ENCODE data around the gene WLS.

DNA sequence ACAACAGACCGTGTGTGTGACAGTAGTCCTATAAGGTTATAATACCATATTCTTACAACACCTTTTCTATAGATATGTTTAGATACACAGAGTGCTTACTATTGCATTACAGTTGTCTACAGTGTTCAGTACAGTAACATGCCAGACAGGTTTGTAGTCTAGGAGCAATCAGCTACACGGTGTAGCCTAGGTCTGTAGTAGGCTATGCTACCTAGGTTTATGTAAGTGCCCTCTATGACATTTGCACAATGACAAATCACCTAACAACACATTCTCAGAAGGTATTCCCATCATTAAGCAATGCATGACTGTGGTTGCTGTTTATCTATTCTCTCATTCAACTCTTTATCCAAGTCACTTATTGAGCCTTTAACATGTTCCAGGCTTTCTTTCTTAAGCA, 1.8 kb upstream of the WLS start:
- TF ChIP-seq BHLHE40 (IDR thresholded peaks at IDR 0.05; ENCODE audit: borderline replicate concordance) (no peak), FOXA1 (IDR thresholded peaks at IDR 0.05) (no peak), CTBP1 (IDR thresholded peaks at IDR 0.05; ENCODE audit: borderline replicate concordance) (no peak)
- TF ChIP-seq, protein P1, sequence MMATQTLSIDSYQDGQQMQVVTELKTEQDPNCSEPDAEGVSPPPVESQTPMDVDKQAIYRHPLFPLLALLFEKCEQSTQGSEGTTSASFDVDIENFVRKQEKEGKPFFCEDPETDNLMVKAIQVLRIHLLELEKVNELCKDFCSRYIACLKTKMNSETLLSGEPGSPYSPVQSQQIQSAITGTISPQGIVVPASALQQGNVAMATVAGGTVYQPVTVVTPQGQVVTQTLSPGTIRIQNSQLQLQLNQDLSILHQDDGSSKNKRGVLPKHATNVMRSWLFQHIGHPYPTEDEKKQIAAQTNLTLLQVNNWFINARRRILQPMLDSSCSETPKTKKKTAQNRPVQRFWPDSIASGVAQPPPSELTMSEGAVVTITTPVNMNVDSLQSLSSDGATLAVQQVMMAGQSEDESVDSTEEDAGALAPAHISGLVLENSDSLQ (IDR thresholded peaks at IDR 0.05), result no peak

Measured in HEK293T (cell line).